GM06990 (cell line): ENCODE data around the gene SH3BGRL2.
"Not testable (repeated sequence)": the region's sequence is repeated elsewhere in the genome, so short reads cannot be mapped to it uniquely, and the experiment has no call there.

Experiments
- DNase-seq: peaks from one replicate; pipeline ENCODE4 v3.0.0-alpha.2; 2011; ENCODE audit not compliant: insufficient read length; ENCODE audit errors: extremely low read depth
- H3K27me3 ChIP-seq: replicated peaks from 2 replicates; pipeline ENCODE4 v1.6.0; 2011; ENCODE audit warnings: low read length; ENCODE audit not compliant: control insufficient read depth, insufficient read depth
- H3K36me3 ChIP-seq: 2 replicates; pipeline ENCODE4 v1.5.1; 2011; ENCODE audit warnings: low read length; ENCODE audit not compliant: control insufficient read depth, insufficient read depth
- H3K4me3 ChIP-seq: replicated peaks from 2 replicates; pipeline ENCODE4 v1.5.1; 2011; ENCODE audit warnings: low read depth, mild to moderate bottlenecking, control low read depth, low read length
- CTCF ChIP-seq: IDR thresholded peaks from 2 replicates; pipeline ENCODE4 v1.5.1; 2011; ENCODE audit warnings: low read length, control low read depth, mild to moderate bottlenecking, inconsistent platforms; ENCODE audit not compliant: insufficient read depth, poor library complexity, severe bottlenecking

SH3BGRL2 gene

DNA sequence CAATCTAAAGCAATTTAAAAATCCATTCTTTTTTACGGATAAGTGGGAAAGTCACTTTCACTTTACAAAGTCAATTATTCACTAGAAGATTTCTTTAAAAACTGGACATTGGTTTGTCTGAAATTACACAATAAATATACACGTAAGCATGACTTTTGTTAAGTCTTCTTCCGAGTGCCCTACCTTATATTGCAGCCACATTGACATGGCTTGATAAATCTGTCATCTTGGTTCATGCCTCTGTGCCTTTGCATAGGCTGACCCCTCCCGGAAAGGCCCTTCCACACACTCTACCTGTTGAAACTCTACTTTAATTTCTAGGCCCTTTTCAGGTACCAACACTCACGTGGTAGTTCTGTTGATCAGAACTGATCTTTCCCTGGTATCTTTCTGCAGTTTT is 104.1 kb downstream of the SH3BGRL2 start:
- Histone ChIP-seq H3K27me3 (no peaks in the 10 kb centered on the region), H3K36me3 (no peaks in the 10 kb centered on the region), H3K4me3 (no peak overlapping the region)
- no peak for TF ChIP-seq CTCF
- DNase-seq, result no peak

GRCh38 chr6:79737172-79737571 is 106.0 kb downstream of the SH3BGRL2 start:
- TF ChIP-seq CTCF, result no peak
- DNase-seq, result no peak
- Histone ChIP-seq H3K27me3 (no peaks in the 10 kb centered on the region), H3K36me3 (no peaks in the 10 kb centered on the region), H3K4me3 (no peak overlapping the region)

DNA sequence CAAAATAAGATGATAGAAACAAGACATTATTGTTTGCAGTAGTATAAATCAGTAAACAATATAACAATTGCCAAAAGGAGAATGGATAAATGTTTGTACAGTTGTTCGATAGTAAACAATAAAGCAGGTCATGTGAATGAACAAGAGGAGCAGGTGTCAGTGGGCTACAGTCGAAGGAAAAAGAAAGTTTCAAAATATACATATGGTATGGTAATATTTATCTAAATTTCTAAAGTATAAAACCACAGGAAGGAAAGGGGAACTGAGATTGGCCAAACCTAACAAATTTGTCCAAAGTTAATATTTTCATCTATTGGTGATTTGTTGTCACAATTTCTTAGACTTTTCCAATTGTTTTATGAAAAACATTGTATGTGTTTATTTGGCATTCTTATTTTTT is 110.9 kb downstream of the SH3BGRL2 start:
- Histone ChIP-seq H3K4me3 (no peak overlapping the region), H3K27me3 (no peaks in the 10 kb centered on the region), H3K36me3 (no peaks in the 10 kb centered on the region)
- DNase-seq, result no peak
- no peak for TF ChIP-seq CTCF

GRCh38 chr6:79745282-79745681 is 114.2 kb downstream of the SH3BGRL2 start:
- not testable (repeated sequence) for H3K36me3 ChIP-seq, H3K27me3 ChIP-seq, DNase-seq, H3K4me3 ChIP-seq

DNA sequence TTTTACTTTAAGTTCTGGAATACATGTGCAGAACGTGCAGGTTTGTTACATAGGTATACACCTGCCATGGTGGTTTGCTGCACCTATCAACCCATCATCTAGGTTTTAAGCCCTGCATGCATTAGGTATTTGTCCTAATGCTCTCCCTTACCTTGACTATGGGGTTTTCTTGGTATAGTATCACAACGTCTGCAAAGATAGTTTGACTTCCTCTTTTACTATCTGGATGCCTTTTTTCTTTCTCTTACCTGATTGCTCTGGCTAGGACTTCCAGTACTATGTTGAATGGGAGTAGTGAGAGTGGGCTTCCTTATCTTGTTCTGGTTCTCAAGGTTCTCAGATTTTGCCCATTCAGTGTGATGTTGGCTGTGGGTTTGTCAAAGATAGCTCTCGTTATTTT is 115.2 kb downstream of the SH3BGRL2 start:
- H3K4me3 ChIP-seq, H3K27me3 ChIP-seq, DNase-seq, H3K36me3 ChIP-seq: not testable (repeated sequence)

DNA sequence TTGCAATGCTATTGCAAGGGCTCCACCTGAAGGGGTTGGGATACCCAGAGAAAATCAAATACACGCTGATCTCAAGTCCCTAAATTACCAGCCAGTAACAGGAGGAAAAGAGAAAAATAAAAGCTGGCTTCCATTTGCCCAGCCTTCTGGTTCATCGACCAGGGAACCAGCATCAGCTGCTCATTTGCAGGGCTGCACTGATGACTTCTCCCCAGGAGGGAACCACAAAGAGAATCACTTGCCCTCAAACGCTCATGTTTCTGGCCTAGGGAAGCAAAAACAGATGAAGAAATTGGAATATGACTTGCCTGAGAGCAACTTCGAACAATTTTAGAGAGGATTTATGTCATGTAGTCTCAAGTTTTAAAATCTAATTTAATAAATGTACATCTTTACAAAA is 119.7 kb downstream of the SH3BGRL2 start:
- no peak for TF ChIP-seq CTCF
- DNase-seq, result no peak
- no peaks in the 10 kb centered on the region for H3K36me3 ChIP-seq
- no peak overlapping the region for H3K4me3 ChIP-seq
- H3K27me3 ChIP-seq, result no peaks in the 10 kb centered on the region; the same call in 1 of the 2 replicates
